ENCODE data around the gene MARK1. TPM values are rescaled to one million over a fixed set of nuclear protein-coding genes. Genes with fewer than 3 reads are reported as not detected.

MARK1 gene
- total and polyA plus RNA-seq, 2 of the 4 experiments (the other 2 are of a cell fraction), result not detected

- no peaks in the 10 kb centered on the region for H4K20me1 ChIP-seq (ENCODE audit: insufficient read depth, low read length)
- no peak overlapping the region for H3K56ac ChIP-seq (ENCODE audit: extremely low read depth, insufficient read depth, low read length)
- in situ Hi-C loops (cut with MboI; ENCODE audit: low sequenced_read_pairs), result no loop called here
- H2BK20ac ChIP-seq (ENCODE audit: low read depth, low read length), result no peak overlapping the region
- intact Hi-C loops (cut with micrococcal nuclease), result loop anchor here (1.0 kb wide), 2 partner anchors 96 to 399 kb away; no protein-coding TSS in a partner anchor
- no peak overlapping the region for H2BK15ac ChIP-seq (ENCODE audit: low read depth, low read length)
- H2BK120ac ChIP-seq (ENCODE audit: low read depth, low read length), result no peak overlapping the region
- H3K14ac ChIP-seq (replicated peaks; ENCODE audit: low read depth, low read length), result no peak overlapping the region
- no peak overlapping the region for H3K27ac ChIP-seq (ENCODE audit: insufficient read depth, low read length)
- no peaks in the 10 kb centered on the region for H3K79me1 ChIP-seq (ENCODE audit: low read depth in 1 of 2, low read length in 2 of 2)
- H2AK9ac ChIP-seq (replicated peaks; ENCODE audit: low read depth, low read length, poor library complexity), result no peak overlapping the region
- H3K27me3 ChIP-seq (ENCODE audit: control insufficient read depth, insufficient read depth, low read length), result no peaks in the 10 kb centered on the region
- BruUV-seq (replicated peaks), result no TSS peak
- TF ChIP-seq SMC3 (IDR thresholded peaks at IDR 0.05; ENCODE audit: low read depth, low read length) (peak; percentile 55), CEBPB (IDR thresholded peaks at IDR 0.05; ENCODE audit: low read depth, low read length) (no peak), RAD21 (IDR thresholded peaks at IDR 0.05; ENCODE audit: low read length) (peak; percentile 56), CTCF (conservative IDR thresholded peaks at IDR 0.05; ENCODE audit: low read depth, low read length) (peak; percentile 61)
- H3K9me3 ChIP-seq (ENCODE audit: control insufficient read depth, insufficient read depth, low read length), result no peaks in the 10 kb centered on the region
- no peak overlapping the region for H3K4me3 ChIP-seq (ENCODE audit: insufficient read depth, low read depth, low read length)
- peak; percentile 87 for ATAC-seq (ENCODE audit: low read depth)
- H2AFZ ChIP-seq (replicated peaks; ENCODE audit: low read length, poor library complexity), result no peak overlapping the region
- peak; percentile 19 for DNase-seq
- no peaks in the 10 kb centered on the region for H3K36me3 ChIP-seq (ENCODE audit: control insufficient read depth, insufficient read depth, low read length)
- H3K4ac ChIP-seq (ENCODE audit: low read depth, low read length), result no peak overlapping the region
- H3K4me2 ChIP-seq (ENCODE audit: low read depth, low read length), result no peak overlapping the region
- H3K9me1 ChIP-seq (ENCODE audit: insufficient read depth, low read length), result no peaks in the 10 kb centered on the region
- H3K9ac ChIP-seq (ENCODE audit: low read depth, low read length), result no peak overlapping the region
- no CpG with 5 or more reads among the region's 7 CpGs for WGBS, 2 experiments (ENCODE audit: extremely low coverage in 2 of 2, insufficient read length in 1 of 2)
- H3K4me1 ChIP-seq (ENCODE audit: control insufficient read depth, insufficient read depth, low read length), result no peaks in the 10 kb centered on the region
- H4K8ac ChIP-seq (ENCODE audit: low read depth in 2 of 2, low read length in 2 of 2), result no peak overlapping the region
- no peak overlapping the region for H2AK5ac ChIP-seq (ENCODE audit: low read depth, low read length)
- CTCF ChIA-PET, result no interaction called here
- no peak overlapping the region for H2BK5ac ChIP-seq (ENCODE audit: low read depth, low read length, poor library complexity, severe bottlenecking)
- no peak overlapping the region for H3K23ac ChIP-seq (ENCODE audit: low read depth, low read length)
- dilution Hi-C loops (cut with HindIII; ENCODE audit: low sequenced_read_pairs, unreplicated experiment), result no loop called here
- no peak overlapping the region for H3K18ac ChIP-seq (ENCODE audit: low read depth, low read length)
- no peak overlapping the region for H4K91ac ChIP-seq (ENCODE audit: insufficient read depth, low read depth, low read length)
- H4K5ac ChIP-seq (ENCODE audit: low read depth, low read length), result no peak overlapping the region
- POLR2A ChIA-PET (ENCODE audit: unreplicated experiment), result no interaction called here
These were observed 152.2 kb downstream of the MARK1 start for GRCh38 chr1:220680085-220680687.
